Kidney (tissue), 14 donors: ENCODE results near the gene COPS3. TPM values are rescaled to one million over a fixed set of nuclear protein-coding genes. Genes with fewer than 3 reads are reported as not detected.

Experiments used
- DNase-seq, 5 donors: peaks; one replicate each; pipeline ENCODE4 v3.0.0-alpha.2; 2013 to 2020
- FAIRE-seq: peaks from 2 replicates; lab custom pipeline; 2012; peaks lifted over from hg19 to GRCh38; lab: Jason Lieb, UNC
- H3K27ac ChIP-seq, 2 donors: one replicate each; pipeline ENCODE4 v1.7.0; 2013; ENCODE audit warnings: low read depth in 2 of 2, low read length in 2 of 2, inconsistent platforms in 1 of 2
- H3K27me3 ChIP-seq: one replicate; pipeline ENCODE4 v1.7.1; 2013; ENCODE audit warnings: low read length, inconsistent platforms; ENCODE audit not compliant: control insufficient read depth, insufficient read depth
- H3K36me3 ChIP-seq, 3 donors: one replicate each; pipeline versions ENCODE4 v1.7.0 to v1.7.1; 2013; ENCODE audit warnings: low read length in 3 of 3, control low read depth in 1 of 3, inconsistent platforms in 1 of 3; ENCODE audit not compliant: insufficient read depth in 3 of 3, control insufficient read depth in 2 of 3
- H3K4me1 ChIP-seq, 3 donors: one replicate each; pipeline versions ENCODE4 v1.7.0 to v1.7.1; 2013; ENCODE audit warnings: low read length in 3 of 3, inconsistent platforms in 1 of 3, low read depth in 1 of 3; ENCODE audit not compliant: control insufficient read depth in 2 of 3, insufficient read depth in 2 of 3
- H3K4me3 ChIP-seq, 3 donors: one replicate each; pipeline versions ENCODE4 v1.7.0 to v1.8.1; 2013; ENCODE audit warnings: low read length in 3 of 3, control low read depth in 1 of 3, inconsistent platforms in 1 of 3
- H3K9ac ChIP-seq, 3 donors: one replicate each; pipeline versions ENCODE4 v1.7.0 to v1.7.1; 2013; ENCODE audit warnings: low read length in 3 of 3, control low read depth in 1 of 3, inconsistent platforms in 1 of 3
- H3K9me3 ChIP-seq, 3 donors: one replicate each; pipeline versions ENCODE4 v1.7.0 to v1.7.1; 2013; ENCODE audit warnings: low read length in 3 of 3, control low read depth in 1 of 3, inconsistent platforms in 1 of 3; ENCODE audit not compliant: control insufficient read depth in 2 of 3, insufficient read depth in 1 of 3
- intact Hi-C: fragments of 100-400 bp; cut with DNase I; formaldehyde crosslinking; loops from one replicate; pipeline ENCODE4 v1.11.1; 2022
- polyA plus RNA-seq: library from polyadenylated mRNA; stranded (reverse); fragments of 350-450 nt; fragmentation: Illumina TruSeq; extraction: RNeasy Lipid Tissue Mini Kit (QIAGEN cat#74804); gene quantifications from one replicate; pipeline ENCODE4 v1.2.3, GENCODE V29; 2014; ENCODE audit warnings: low read depth, low replicate concordance; ENCODE audit not compliant: insufficient read depth
- total RNA-seq: library from RNA; stranded (reverse); fragmentation: NEBNext Ultra II Directional; extraction: Animal tissue kit (Norgen Biotek cat#: 25700); gene quantifications from one replicate; pipeline ENCODE4 v1.2.1, GENCODE V29; 2021
- TF ChIP-seq, protein P1 (sequence below): IDR thresholded peaks from 3 replicates; pipeline ENCODE4 v1.5.1; 2012; ENCODE audit warnings: mild to moderate bottlenecking, moderate library complexity, borderline replicate concordance; ENCODE audit not compliant: insufficient read depth; ENCODE audit errors: extremely low read depth
- donor health status: control.
- donor health status: control.
- donor health status: control.
- donor health status: control.
- donor health status: control.
- donor health status: DM: yes; HTN: yes; CAD: no.
- donor health status: Normal renal cell carcinoma (clear cell type).

Gene COPS3
- total and polyA plus RNA-seq, 2 donors from 2014 or later = 46.9 to 48.1 TPM

DNA sequence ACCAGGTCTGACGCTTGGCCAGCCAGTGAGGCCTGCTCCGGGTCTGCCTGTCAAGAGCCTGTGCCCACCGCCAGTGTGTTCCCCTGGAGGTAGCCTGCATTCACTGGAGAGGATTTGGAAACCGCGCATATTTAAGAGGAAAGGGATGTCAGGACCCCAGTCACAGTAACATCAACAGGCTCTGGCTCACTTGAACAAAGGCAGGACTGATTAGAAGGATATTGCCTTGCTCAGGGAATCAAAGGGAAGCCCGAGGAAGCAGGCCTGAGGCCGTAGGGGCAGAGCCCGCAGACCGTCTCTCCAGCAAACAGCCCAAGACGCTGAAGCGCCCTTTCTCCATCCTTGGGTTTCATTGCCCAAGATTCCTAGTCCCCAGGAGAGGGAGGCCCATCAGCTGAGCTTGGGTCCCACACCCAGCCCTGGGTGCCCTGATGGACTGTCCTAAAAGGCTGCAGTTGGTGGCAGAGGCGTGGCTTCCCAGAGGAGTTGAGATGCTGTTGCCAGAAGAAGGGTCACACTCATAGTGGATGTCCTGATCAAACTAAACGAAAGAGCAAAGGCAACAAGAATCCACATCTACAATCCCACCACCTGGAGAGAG, 45.3 kb upstream of the COPS3 start:
- TF ChIP-seq, protein P1, sequence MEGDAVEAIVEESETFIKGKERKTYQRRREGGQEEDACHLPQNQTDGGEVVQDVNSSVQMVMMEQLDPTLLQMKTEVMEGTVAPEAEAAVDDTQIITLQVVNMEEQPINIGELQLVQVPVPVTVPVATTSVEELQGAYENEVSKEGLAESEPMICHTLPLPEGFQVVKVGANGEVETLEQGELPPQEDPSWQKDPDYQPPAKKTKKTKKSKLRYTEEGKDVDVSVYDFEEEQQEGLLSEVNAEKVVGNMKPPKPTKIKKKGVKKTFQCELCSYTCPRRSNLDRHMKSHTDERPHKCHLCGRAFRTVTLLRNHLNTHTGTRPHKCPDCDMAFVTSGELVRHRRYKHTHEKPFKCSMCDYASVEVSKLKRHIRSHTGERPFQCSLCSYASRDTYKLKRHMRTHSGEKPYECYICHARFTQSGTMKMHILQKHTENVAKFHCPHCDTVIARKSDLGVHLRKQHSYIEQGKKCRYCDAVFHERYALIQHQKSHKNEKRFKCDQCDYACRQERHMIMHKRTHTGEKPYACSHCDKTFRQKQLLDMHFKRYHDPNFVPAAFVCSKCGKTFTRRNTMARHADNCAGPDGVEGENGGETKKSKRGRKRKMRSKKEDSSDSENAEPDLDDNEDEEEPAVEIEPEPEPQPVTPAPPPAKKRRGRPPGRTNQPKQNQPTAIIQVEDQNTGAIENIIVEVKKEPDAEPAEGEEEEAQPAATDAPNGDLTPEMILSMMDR = no peak

DNA sequence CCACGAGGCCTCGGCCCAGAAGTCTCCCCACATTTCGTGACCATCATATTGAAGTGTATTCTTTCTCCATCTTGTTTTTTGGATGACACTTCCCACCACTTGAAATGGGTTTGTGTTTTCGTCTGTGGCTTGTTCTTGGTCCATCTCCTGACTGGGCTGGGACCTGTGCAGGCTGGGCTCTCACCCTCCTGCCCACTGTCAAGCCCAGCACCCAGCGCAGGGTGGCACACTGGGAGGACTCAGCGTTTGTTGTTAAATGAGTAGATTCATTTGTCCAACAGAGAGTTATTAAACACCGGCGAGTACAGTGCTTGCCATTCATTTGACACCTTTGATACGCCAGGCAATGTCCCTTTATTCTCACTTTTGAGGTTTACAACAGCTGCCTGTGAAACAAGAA, 44.8 kb upstream of the COPS3 start:
- no peak overlapping the region for H3K9ac ChIP-seq
- intact Hi-C loops = no loop called here

More for the DNA sequence above, 45.3 kb upstream of the COPS3 start:
- Histone ChIP-seq H3K4me1 (no peaks in the 10 kb centered on the region), H3K4me3 (no peak overlapping the region), H3K36me3 (no peaks in the 10 kb centered on the region), H3K27ac (no peak overlapping the region), H3K9ac (no peak overlapping the region), H3K9me3 (no peaks in the 10 kb centered on the region), H3K27me3 (no peaks in the 10 kb centered on the region)
- intact Hi-C loops = no loop called here
- DNase-seq = peak in 2 of 5 donors; percentile 11 to 18
- FAIRE-seq = no peak

DNA sequence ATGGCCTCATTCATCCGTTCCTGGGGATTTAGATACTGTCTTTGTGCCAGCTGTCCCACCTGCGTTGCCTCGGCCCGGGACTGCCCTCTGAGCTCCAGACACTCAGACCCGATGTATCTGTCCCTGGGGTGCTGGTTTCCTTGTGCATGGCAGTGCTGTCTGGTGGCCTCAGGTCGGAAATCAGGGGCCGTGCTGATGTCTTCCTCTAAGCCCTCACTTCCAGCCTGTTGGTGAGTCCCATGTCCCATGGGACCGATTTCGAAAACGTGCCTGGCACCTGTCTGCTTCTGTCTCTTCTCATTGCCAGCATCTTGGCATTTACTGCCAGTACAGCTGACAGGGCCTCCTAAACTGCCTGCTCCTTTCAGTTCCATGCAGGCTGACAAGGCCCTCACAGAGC, 44.2 kb upstream of the COPS3 start:
- H3K36me3 ChIP-seq = no peaks in the 10 kb centered on the region
- FAIRE-seq (no peak), DNase-seq (peak in 2 of 5 donors; percentile 13 to 52)
- H3K9me3 ChIP-seq = no peaks in the 10 kb centered on the region
- H3K9ac ChIP-seq = no peak overlapping the region
- TF ChIP-seq, protein P1 = no peak
- H3K4me3 ChIP-seq = no peak overlapping the region
- intact Hi-C loops = no loop called here
- H3K27ac ChIP-seq = no peak overlapping the region
- H3K4me1 ChIP-seq = no peaks in the 10 kb centered on the region
- H3K27me3 ChIP-seq = no peaks in the 10 kb centered on the region

More for the DNA sequence above, 44.8 kb upstream of the COPS3 start:
- Histone ChIP-seq H3K36me3 (no peaks in the 10 kb centered on the region), H3K4me1 (no peaks in the 10 kb centered on the region), H3K4me3 (no peak overlapping the region), H3K9me3 (no peaks in the 10 kb centered on the region), H3K27me3 (no peaks in the 10 kb centered on the region), H3K27ac (no peak overlapping the region)
- no peak for FAIRE-seq
- TF ChIP-seq, protein P1 = no peak
- DNase-seq = peak in 2 of 5 donors; percentile 8 to 42
